ENCODE measurements around the gene MORF4L1. TPM values are rescaled to one million over a fixed set of nuclear protein-coding genes. Genes with fewer than 3 reads are reported as not detected.

Gene MORF4L1
- total RNA-seq, 1 experiment from 2014 or later: 503 TPM

- H3K27ac Mint-ChIP-seq: no peak overlapping the region
- TF ChIP-seq ATF6 (CRISPR knock-in tag; IDR thresholded peaks at IDR 0.05) (no peak), CDX4 (CRISPR knock-in tag; IDR thresholded peaks at IDR 0.05; ENCODE audit: borderline replicate concordance) (no peak), USF1 (CRISPR knock-in tag; IDR thresholded peaks at IDR 0.05) (no peak), ELF4 (CRISPR knock-in tag; IDR thresholded peaks at IDR 0.05; ENCODE audit: low read depth) (no peak), E2F4 (CRISPR knock-in tag; IDR thresholded peaks at IDR 0.05; ENCODE audit: borderline replicate concordance, low read depth) (no peak), RORB (CRISPR knock-in tag; IDR thresholded peaks at IDR 0.05) (no peak)
- H3K4me1 Mint-ChIP-seq: peaks cover 2% of the 10 kb centered on the region; the same call in 1 of the 2 replicates
- H3K4me3 Mint-ChIP-seq: no peak overlapping the region
- POLR2A ChIA-PET: no interaction called here
- H3K36me3 Mint-ChIP-seq: peaks cover 3% of the 10 kb centered on the region
- H3K27me3 Mint-ChIP-seq (ENCODE audit: low read depth): no peaks in the 10 kb centered on the region
- CTCF ChIA-PET: interaction anchor here (1.2 to 1.6 kb wide), 2 partner anchors 47 to 75 kb away, joined by 3 to 6 read pairs; no protein-coding TSS in a partner anchor
- no peaks in the 10 kb centered on the region for H3K9me3 Mint-ChIP-seq
- DNase-seq (ENCODE audit: low spot score) (no peak), ATAC-seq (no peak)
Observed at GRCh38 chr15:78932258-78932808, 59.6 kb downstream of the MORF4L1 start.

GRCh38 chr15:78933187-78933822 is 60.6 kb downstream of the MORF4L1 start:
- Mint-ChIP-seq H3K4me1 (peaks cover 2% of the 10 kb centered on the region; the same call in 1 of the 2 replicates), H3K9me3 (no peaks in the 10 kb centered on the region), H3K4me3 (no peak overlapping the region), H3K27me3 (ENCODE audit: low read depth) (no peaks in the 10 kb centered on the region), H3K27ac (no peak overlapping the region), H3K36me3 (peaks cover 3% of the 10 kb centered on the region; the same call in 1 of the 2 replicates)
- TF ChIP-seq ETV6 (CRISPR knock-in tag; IDR thresholded peaks at IDR 0.05) (no peak), TCF7 (CRISPR knock-in tag; IDR thresholded peaks at IDR 0.05; ENCODE audit: low read depth) (no peak), USF2 (CRISPR knock-in tag; IDR thresholded peaks at IDR 0.05) (no peak), ESRRA (CRISPR knock-in tag; IDR thresholded peaks at IDR 0.05; ENCODE audit: borderline replicate concordance) (no peak), AR (CRISPR knock-in tag; IDR thresholded peaks at IDR 0.05) (no peak), PRDM15 (CRISPR knock-in tag; IDR thresholded peaks at IDR 0.05) (no peak), SP1 (CRISPR knock-in tag; conservative IDR thresholded peaks at IDR 0.05) (no peak)
- ChIA-PET POLR2A (no interaction called here), CTCF (interaction anchor here (1.6 kb wide), 1 partner anchor 74 kb away, joined by 6 read pairs; no protein-coding TSS in a partner anchor)
- ATAC-seq (no peak), DNase-seq (ENCODE audit: low spot score) (no peak)
